ENCODE data around the gene PLPPR1.

The PLPPR1 gene

GRCh38 chr9:101220341-101220740 is 191.8 kb downstream of the PLPPR1 start:
- H3K27ac ChIP-seq (ENCODE audit: insufficient read depth, low read length, poor library complexity, severe bottlenecking): no peak overlapping the region
- no peak overlapping the region for H3K4me3 ChIP-seq (ENCODE audit: insufficient read depth, low read depth, low read length, poor library complexity, severe bottlenecking)
- no peaks in the 10 kb centered on the region for H3K36me3 ChIP-seq (ENCODE audit: control insufficient read depth, insufficient read depth, low read length)
- H3K27me3 ChIP-seq (replicated peaks; ENCODE audit: control insufficient read depth, insufficient read depth, low read length, poor library complexity, severe bottlenecking): no peaks in the 10 kb centered on the region
- no peaks in the 10 kb centered on the region for H3K4me1 ChIP-seq (ENCODE audit: control insufficient read depth, insufficient read depth, low read length, poor library complexity, severe bottlenecking)
- no peak for DNase-seq
- H3K9me3 ChIP-seq (ENCODE audit: control insufficient read depth, low read length): no peaks in the 10 kb centered on the region

DNA sequence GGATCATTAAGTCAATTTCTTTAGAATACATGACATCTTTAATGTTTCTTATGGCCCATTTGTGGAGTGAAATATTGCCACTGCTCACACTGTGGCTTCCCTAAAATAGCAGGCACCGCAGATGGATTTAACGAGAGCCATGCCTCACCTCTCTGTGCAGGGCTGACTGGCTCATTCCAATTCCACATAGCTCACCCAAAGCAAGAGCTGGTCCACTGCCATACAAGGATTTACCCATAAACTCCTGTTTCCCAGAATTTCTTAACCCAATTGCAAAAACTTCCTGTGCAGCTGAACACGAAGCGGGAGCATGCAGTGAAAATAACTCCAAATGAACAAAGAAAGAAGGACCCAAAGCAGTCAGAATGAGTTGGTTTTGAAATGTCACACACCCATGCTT is 196.7 kb downstream of the PLPPR1 start:
- Histone ChIP-seq H3K27me3 (replicated peaks; ENCODE audit: control insufficient read depth, insufficient read depth, low read length, poor library complexity, severe bottlenecking) (no peaks in the 10 kb centered on the region), H3K27ac (ENCODE audit: insufficient read depth, low read length, poor library complexity, severe bottlenecking) (no peak overlapping the region), H3K36me3 (ENCODE audit: control insufficient read depth, insufficient read depth, low read length) (no peaks in the 10 kb centered on the region), H3K9me3 (ENCODE audit: control insufficient read depth, low read length) (no peaks in the 10 kb centered on the region), H3K4me1 (ENCODE audit: control insufficient read depth, insufficient read depth, low read length, poor library complexity, severe bottlenecking) (no peaks in the 10 kb centered on the region), H3K4me3 (ENCODE audit: insufficient read depth, low read depth, low read length, poor library complexity, severe bottlenecking) (no peak overlapping the region)
- DNase-seq: no peak

- H3K4me3 ChIP-seq (ENCODE audit: insufficient read depth, low read depth, low read length, poor library complexity, severe bottlenecking): no peak overlapping the region
- no peaks in the 10 kb centered on the region for H3K27me3 ChIP-seq (replicated peaks; ENCODE audit: control insufficient read depth, insufficient read depth, low read length, poor library complexity, severe bottlenecking)
- H3K4me1 ChIP-seq (ENCODE audit: control insufficient read depth, insufficient read depth, low read length, poor library complexity, severe bottlenecking): no peaks in the 10 kb centered on the region
- no peak overlapping the region for H3K27ac ChIP-seq (ENCODE audit: insufficient read depth, low read length, poor library complexity, severe bottlenecking)
- DNase-seq: no peak
- no peaks in the 10 kb centered on the region for H3K36me3 ChIP-seq (ENCODE audit: control insufficient read depth, insufficient read depth, low read length)
- no peaks in the 10 kb centered on the region for H3K9me3 ChIP-seq (ENCODE audit: control insufficient read depth, low read length)
Measured at GRCh38 chr9:101226161-101226560, 197.6 kb downstream of the PLPPR1 start.

GRCh38 chr9:101226803-101227202 is 198.3 kb downstream of the PLPPR1 start:
- Histone ChIP-seq H3K36me3 (ENCODE audit: control insufficient read depth, insufficient read depth, low read length) (no peaks in the 10 kb centered on the region), H3K4me1 (ENCODE audit: control insufficient read depth, insufficient read depth, low read length, poor library complexity, severe bottlenecking) (no peaks in the 10 kb centered on the region), H3K9me3 (ENCODE audit: control insufficient read depth, low read length) (no peaks in the 10 kb centered on the region), H3K27me3 (replicated peaks; ENCODE audit: control insufficient read depth, insufficient read depth, low read length, poor library complexity, severe bottlenecking) (no peaks in the 10 kb centered on the region), H3K27ac (ENCODE audit: insufficient read depth, low read length, poor library complexity, severe bottlenecking) (no peak overlapping the region), H3K4me3 (ENCODE audit: insufficient read depth, low read depth, low read length, poor library complexity, severe bottlenecking) (no peak overlapping the region)
- DNase-seq: no peak

GRCh38 chr9:101229606-101230005 is 201.1 kb downstream of the PLPPR1 start:
- no peak overlapping the region for H3K27ac ChIP-seq (ENCODE audit: insufficient read depth, low read length, poor library complexity, severe bottlenecking)
- H3K4me1 ChIP-seq (ENCODE audit: control insufficient read depth, insufficient read depth, low read length, poor library complexity, severe bottlenecking): no peaks in the 10 kb centered on the region
- H3K27me3 ChIP-seq (replicated peaks; ENCODE audit: control insufficient read depth, insufficient read depth, low read length, poor library complexity, severe bottlenecking): no peaks in the 10 kb centered on the region
- H3K9me3 ChIP-seq (ENCODE audit: control insufficient read depth, low read length): no peaks in the 10 kb centered on the region
- no peak for DNase-seq
- no peaks in the 10 kb centered on the region for H3K36me3 ChIP-seq (ENCODE audit: control insufficient read depth, insufficient read depth, low read length)
- H3K4me3 ChIP-seq (ENCODE audit: insufficient read depth, low read depth, low read length, poor library complexity, severe bottlenecking): no peak overlapping the region

GRCh38 chr9:101232405-101232977 is 204.0 kb downstream of the PLPPR1 start:
- no peaks in the 10 kb centered on the region for H3K9me3 ChIP-seq (ENCODE audit: control insufficient read depth, low read length)
- H3K36me3 ChIP-seq (ENCODE audit: control insufficient read depth, insufficient read depth, low read length): no peaks in the 10 kb centered on the region
- no peak for DNase-seq
- no peak overlapping the region for H3K27ac ChIP-seq (ENCODE audit: insufficient read depth, low read length, poor library complexity, severe bottlenecking)
- no peaks in the 10 kb centered on the region for H3K27me3 ChIP-seq (replicated peaks; ENCODE audit: control insufficient read depth, insufficient read depth, low read length, poor library complexity, severe bottlenecking)
- H3K4me3 ChIP-seq (ENCODE audit: insufficient read depth, low read depth, low read length, poor library complexity, severe bottlenecking): no peak overlapping the region
- H3K4me1 ChIP-seq (ENCODE audit: control insufficient read depth, insufficient read depth, low read length, poor library complexity, severe bottlenecking): no peaks in the 10 kb centered on the region

- Histone ChIP-seq H3K4me3 (ENCODE audit: insufficient read depth, low read depth, low read length, poor library complexity, severe bottlenecking) (no peak overlapping the region), H3K36me3 (ENCODE audit: control insufficient read depth, insufficient read depth, low read length) (no peaks in the 10 kb centered on the region), H3K27ac (ENCODE audit: insufficient read depth, low read length, poor library complexity, severe bottlenecking) (no peak overlapping the region), H3K4me1 (ENCODE audit: control insufficient read depth, insufficient read depth, low read length, poor library complexity, severe bottlenecking) (no peaks in the 10 kb centered on the region), H3K9me3 (ENCODE audit: control insufficient read depth, low read length) (no peaks in the 10 kb centered on the region), H3K27me3 (replicated peaks; ENCODE audit: control insufficient read depth, insufficient read depth, low read length, poor library complexity, severe bottlenecking) (no peaks in the 10 kb centered on the region)
- DNase-seq: no peak
Measured at GRCh38 chr9:101235105-101235866, 206.8 kb downstream of the PLPPR1 start.

DNA sequence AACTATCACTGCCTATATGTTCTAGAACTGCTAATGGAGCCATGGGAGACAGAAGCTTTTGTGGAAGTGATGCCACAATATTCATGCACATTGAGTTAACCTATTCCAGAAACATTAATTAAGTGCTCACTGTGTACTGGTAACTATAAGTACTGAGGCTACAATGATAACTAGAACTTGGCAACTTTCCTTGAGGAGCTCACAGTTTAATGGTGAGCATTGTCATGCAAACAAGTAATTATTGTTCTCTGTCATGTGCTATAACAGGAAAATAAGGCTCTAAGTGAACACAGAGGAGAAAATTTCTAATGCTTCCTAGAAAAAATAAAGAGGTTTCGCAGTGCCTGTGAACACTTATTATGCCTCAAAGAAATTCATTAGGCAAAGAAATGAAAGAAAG is 214.1 kb downstream of the PLPPR1 start:
- Histone ChIP-seq H3K9me3 (ENCODE audit: control insufficient read depth, low read length) (no peaks in the 10 kb centered on the region), H3K27me3 (replicated peaks; ENCODE audit: control insufficient read depth, insufficient read depth, low read length, poor library complexity, severe bottlenecking) (no peaks in the 10 kb centered on the region), H3K27ac (ENCODE audit: insufficient read depth, low read length, poor library complexity, severe bottlenecking) (no peak overlapping the region), H3K36me3 (ENCODE audit: control insufficient read depth, insufficient read depth, low read length) (no peaks in the 10 kb centered on the region), H3K4me1 (ENCODE audit: control insufficient read depth, insufficient read depth, low read length, poor library complexity, severe bottlenecking) (no peaks in the 10 kb centered on the region), H3K4me3 (ENCODE audit: insufficient read depth, low read depth, low read length, poor library complexity, severe bottlenecking) (no peak overlapping the region)
- DNase-seq: no peak

GRCh38 chr9:101246691-101247090 is 218.2 kb downstream of the PLPPR1 start:
- Histone ChIP-seq H3K9me3 (ENCODE audit: control insufficient read depth, low read length) (no peaks in the 10 kb centered on the region), H3K4me1 (ENCODE audit: control insufficient read depth, insufficient read depth, low read length, poor library complexity, severe bottlenecking) (no peaks in the 10 kb centered on the region), H3K4me3 (ENCODE audit: insufficient read depth, low read depth, low read length, poor library complexity, severe bottlenecking) (no peak overlapping the region), H3K27ac (ENCODE audit: insufficient read depth, low read length, poor library complexity, severe bottlenecking) (no peak overlapping the region), H3K36me3 (ENCODE audit: control insufficient read depth, insufficient read depth, low read length) (no peaks in the 10 kb centered on the region), H3K27me3 (replicated peaks; ENCODE audit: control insufficient read depth, insufficient read depth, low read length, poor library complexity, severe bottlenecking) (no peaks in the 10 kb centered on the region)
- DNase-seq: no peak

GRCh38 chr9:101247297-101247696 is 218.8 kb downstream of the PLPPR1 start:
- Histone ChIP-seq H3K4me1 (ENCODE audit: control insufficient read depth, insufficient read depth, low read length, poor library complexity, severe bottlenecking) (no peaks in the 10 kb centered on the region), H3K27me3 (replicated peaks; ENCODE audit: control insufficient read depth, insufficient read depth, low read length, poor library complexity, severe bottlenecking) (no peaks in the 10 kb centered on the region), H3K9me3 (ENCODE audit: control insufficient read depth, low read length) (no peaks in the 10 kb centered on the region), H3K36me3 (ENCODE audit: control insufficient read depth, insufficient read depth, low read length) (no peaks in the 10 kb centered on the region), H3K4me3 (ENCODE audit: insufficient read depth, low read depth, low read length, poor library complexity, severe bottlenecking) (no peak overlapping the region), H3K27ac (ENCODE audit: insufficient read depth, low read length, poor library complexity, severe bottlenecking) (no peak overlapping the region)
- no peak for DNase-seq

Measured in effector memory CD4-positive, alpha-beta T cell (primary cell).